ENCODE results near the gene FN3K. TPM values are rescaled to one million over a fixed set of nuclear protein-coding genes. Genes with fewer than 3 reads are reported as not detected.

FN3K gene
- total and polyA plus RNA-seq, 2 donors (not counting 3 experiments of a cell fraction or from before 2014, with no cell fraction given): 2.0 to 12.0 TPM

DNA sequence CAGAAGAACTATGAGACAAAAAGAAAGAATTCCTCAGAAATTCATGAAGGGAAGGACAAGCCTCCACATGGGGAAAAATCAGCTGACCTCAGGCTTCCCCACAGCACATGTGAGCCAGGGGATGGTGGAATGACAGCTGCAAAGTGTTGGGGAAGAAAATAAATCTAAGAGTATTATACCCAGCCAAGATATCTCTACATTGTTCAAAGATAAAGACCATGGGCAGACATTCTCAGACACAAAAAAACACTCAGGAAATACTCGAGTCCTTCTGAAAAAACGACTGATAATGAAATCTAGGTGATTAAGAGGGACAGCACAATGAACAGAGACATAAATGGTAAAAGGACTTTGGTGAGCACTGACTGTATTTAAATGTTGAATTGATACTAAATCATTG, 40.8 kb upstream of the FN3K start:
- intact Hi-C loops (cut with micrococcal nuclease) (no loop called here), dilution Hi-C loops (cut with MboI; ENCODE audit: extremely low pct_ligation_motif_present, low sequenced_read_pairs) (no loop called here)
- H3K79me2 ChIP-seq (ENCODE audit: control insufficient read depth, insufficient read depth, low read length): no peaks in the 10 kb centered on the region
- H4K20me1 ChIP-seq (replicated peaks; ENCODE audit: control insufficient read depth, extremely low read depth, insufficient read depth, low read length): no peaks in the 10 kb centered on the region
- H3K9ac ChIP-seq (replicated peaks; ENCODE audit: extremely low read depth, insufficient read depth, low read length): no peak overlapping the region
- peaks cover 5% of the 10 kb centered on the region for H3K4me1 ChIP-seq (ENCODE audit: control insufficient read depth, extremely low read depth, insufficient read depth, low read length)
- no peak overlapping the region for H3K4me3 ChIP-seq (replicated peaks in 1 of 3; ENCODE audit: insufficient read depth in 1 of 3, low read depth in 1 of 3, low read length in 3 of 3)
- H3K9me1 ChIP-seq (replicated peaks; ENCODE audit: control insufficient read depth, extremely low read depth, insufficient read depth, low read length): no peaks in the 10 kb centered on the region
- no peak overlapping the region for H3K4me2 ChIP-seq (ENCODE audit: insufficient read depth, low read length)
- TF ChIP-seq MYC (IDR thresholded peaks at IDR 0.05; ENCODE audit: low read depth, low read length): no peak
- TF ChIP-seq, protein P1, sequence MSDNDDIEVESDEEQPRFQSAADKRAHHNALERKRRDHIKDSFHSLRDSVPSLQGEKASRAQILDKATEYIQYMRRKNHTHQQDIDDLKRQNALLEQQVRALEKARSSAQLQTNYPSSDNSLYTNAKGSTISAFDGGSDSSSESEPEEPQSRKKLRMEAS (IDR thresholded peaks at IDR 0.05; ENCODE audit: insufficient read depth, insufficient read length): no peak
- no peak for TF ChIP-seq EZH2 (IDR thresholded peaks at IDR 0.05; ENCODE audit: borderline replicate concordance, low read depth, low read length, severe bottlenecking)
- TF ChIP-seq, protein P2, sequence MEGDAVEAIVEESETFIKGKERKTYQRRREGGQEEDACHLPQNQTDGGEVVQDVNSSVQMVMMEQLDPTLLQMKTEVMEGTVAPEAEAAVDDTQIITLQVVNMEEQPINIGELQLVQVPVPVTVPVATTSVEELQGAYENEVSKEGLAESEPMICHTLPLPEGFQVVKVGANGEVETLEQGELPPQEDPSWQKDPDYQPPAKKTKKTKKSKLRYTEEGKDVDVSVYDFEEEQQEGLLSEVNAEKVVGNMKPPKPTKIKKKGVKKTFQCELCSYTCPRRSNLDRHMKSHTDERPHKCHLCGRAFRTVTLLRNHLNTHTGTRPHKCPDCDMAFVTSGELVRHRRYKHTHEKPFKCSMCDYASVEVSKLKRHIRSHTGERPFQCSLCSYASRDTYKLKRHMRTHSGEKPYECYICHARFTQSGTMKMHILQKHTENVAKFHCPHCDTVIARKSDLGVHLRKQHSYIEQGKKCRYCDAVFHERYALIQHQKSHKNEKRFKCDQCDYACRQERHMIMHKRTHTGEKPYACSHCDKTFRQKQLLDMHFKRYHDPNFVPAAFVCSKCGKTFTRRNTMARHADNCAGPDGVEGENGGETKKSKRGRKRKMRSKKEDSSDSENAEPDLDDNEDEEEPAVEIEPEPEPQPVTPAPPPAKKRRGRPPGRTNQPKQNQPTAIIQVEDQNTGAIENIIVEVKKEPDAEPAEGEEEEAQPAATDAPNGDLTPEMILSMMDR (IDR thresholded peaks at IDR 0.05; ENCODE audit: extremely low read depth in 1 of 2, insufficient read depth in 1 of 2, low read depth in 1 of 2, low read length in 2 of 2): no peak
- TF ChIP-seq FOS (IDR thresholded peaks at IDR 0.05; ENCODE audit: borderline replicate concordance, insufficient read depth, low read length): no peak
- no peak for TF ChIP-seq GATA2 (IDR thresholded peaks at IDR 0.05; ENCODE audit: insufficient read depth, insufficient read length, low read depth, low read length)
- TF ChIP-seq POLR2AphosphoS5 (IDR thresholded peaks at IDR 0.05; ENCODE audit: insufficient read depth, low read depth, low read length): no peak
- TF ChIP-seq POLR2A (IDR thresholded peaks at IDR 0.05; ENCODE audit: low read depth, low read length): no peak
- no peak for TF ChIP-seq JUN (IDR thresholded peaks at IDR 0.05; ENCODE audit: borderline replicate concordance, insufficient read depth, insufficient read length, low read depth)
- DNase-seq (ENCODE audit: low read depth, low spot score) (no peak), FAIRE-seq (no peak)
- peaks cover 4% of the 10 kb centered on the region for H3K9me3 ChIP-seq (replicated peaks; ENCODE audit: control insufficient read depth, insufficient read depth, low read length)
- H3K27ac ChIP-seq (ENCODE audit: insufficient read depth, low read depth, low read length): no peak overlapping the region
- H2AFZ ChIP-seq (ENCODE audit: low read depth, low read length): no peak overlapping the region
- ChIA-PET POLR2A (no interaction called here), CTCF (no interaction called here)
- no TSS peak for BruUV-seq (replicated peaks)
- H3K36me3 ChIP-seq (ENCODE audit: control insufficient read depth in 2 of 2, extremely low read depth in 1 of 2, insufficient read depth in 2 of 2, low read length in 2 of 2): no peaks in the 10 kb centered on the region
- peaks cover 3 to 8% of the 10 kb centered on the region in 2 experiments for H3K27me3 ChIP-seq (ENCODE audit: control insufficient read depth in 2 of 2, insufficient read depth in 2 of 2, low read length in 2 of 2)
